NB4 (cell line): ENCODE data around the gene MRPL53.
"Not testable (repeated sequence)": the region's sequence is repeated elsewhere in the genome, so short reads cannot be mapped to it uniquely, and the experiment has no call there.

Experiments
- POLR2A ChIP-seq: IDR thresholded peaks from 2 replicates; pipeline ENCODE4 v1.6.1; 2011; ENCODE audit warnings: mild to moderate bottlenecking; ENCODE audit not compliant: insufficient read length; ENCODE audit errors: extremely low read depth
- TF ChIP-seq, protein P1 (sequence below): IDR thresholded peaks from one replicate; pipeline ENCODE4 v1.5.1; 2012; ENCODE audit warnings: low read depth, low read length

DNA sequence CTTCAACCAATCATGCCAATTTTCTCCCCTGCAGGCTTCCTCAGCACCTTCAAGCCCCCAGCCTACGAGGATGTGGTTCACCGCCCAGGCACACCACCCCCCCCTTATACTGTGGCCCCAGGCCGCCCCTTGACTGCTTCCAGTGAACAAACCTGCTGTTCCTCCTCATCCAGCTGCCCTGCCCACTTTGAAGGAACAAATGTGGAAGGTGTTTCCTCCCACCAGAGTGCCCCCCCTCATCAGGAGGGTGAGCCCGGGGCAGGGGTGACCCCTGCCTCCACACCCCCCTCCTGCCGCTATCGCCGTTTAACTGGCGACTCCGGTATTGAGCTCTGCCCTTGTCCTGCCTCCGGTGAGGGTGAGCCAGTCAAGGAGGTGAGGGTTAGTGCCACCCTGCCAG lies 12.3 kb downstream of the MRPL53 start:
- not testable (repeated sequence) for TF ChIP-seq POLR2A
- TF ChIP-seq, protein P1, sequence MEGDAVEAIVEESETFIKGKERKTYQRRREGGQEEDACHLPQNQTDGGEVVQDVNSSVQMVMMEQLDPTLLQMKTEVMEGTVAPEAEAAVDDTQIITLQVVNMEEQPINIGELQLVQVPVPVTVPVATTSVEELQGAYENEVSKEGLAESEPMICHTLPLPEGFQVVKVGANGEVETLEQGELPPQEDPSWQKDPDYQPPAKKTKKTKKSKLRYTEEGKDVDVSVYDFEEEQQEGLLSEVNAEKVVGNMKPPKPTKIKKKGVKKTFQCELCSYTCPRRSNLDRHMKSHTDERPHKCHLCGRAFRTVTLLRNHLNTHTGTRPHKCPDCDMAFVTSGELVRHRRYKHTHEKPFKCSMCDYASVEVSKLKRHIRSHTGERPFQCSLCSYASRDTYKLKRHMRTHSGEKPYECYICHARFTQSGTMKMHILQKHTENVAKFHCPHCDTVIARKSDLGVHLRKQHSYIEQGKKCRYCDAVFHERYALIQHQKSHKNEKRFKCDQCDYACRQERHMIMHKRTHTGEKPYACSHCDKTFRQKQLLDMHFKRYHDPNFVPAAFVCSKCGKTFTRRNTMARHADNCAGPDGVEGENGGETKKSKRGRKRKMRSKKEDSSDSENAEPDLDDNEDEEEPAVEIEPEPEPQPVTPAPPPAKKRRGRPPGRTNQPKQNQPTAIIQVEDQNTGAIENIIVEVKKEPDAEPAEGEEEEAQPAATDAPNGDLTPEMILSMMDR, result not testable (repeated sequence)
